Prostate gland (tissue), 2 donors: ENCODE data around the gene ERVW-1.

ENCODE experiments used
- CTCF ChIP-seq, 4 experiments: fragments of 200-600 bp in 2 of 4; fragments of 450-650 bp in 2 of 4; sonication (generic) in 2 of 4; IDR thresholded peaks; 1 replicate in 3 of 4; 2 replicates in 1 of 4; pipeline ENCODE4 v1.5.1; 2016 to 2019; ENCODE audit warnings: antibody characterized with exemption in 4 of 4, mild to moderate bottlenecking in 2 of 4, moderate library complexity in 2 of 4
- POLR2AphosphoS5 ChIP-seq: sonication (generic); formaldehyde crosslinking; IDR thresholded peaks from one replicate; pipeline ENCODE4 v1.6.1; 2017; ENCODE audit warnings: antibody characterized with exemption

- TF ChIP-seq CTCF (IDR thresholded peaks at IDR 0.05) (no peak), POLR2AphosphoS5 (no peak)
Measured at GRCh38 chr7:92485267-92485892, 7.6 kb upstream of the ERVW-1 start.
